ENCODE data around the gene ACOXL. TPM values are rescaled to one million over a fixed set of nuclear protein-coding genes. Genes with fewer than 3 reads are reported as not detected.

Gene ACOXL
- total and polyA plus RNA-seq, 3 donors from 2014 or later = 4.9 to 7.9 (median 5.3) TPM

DNA sequence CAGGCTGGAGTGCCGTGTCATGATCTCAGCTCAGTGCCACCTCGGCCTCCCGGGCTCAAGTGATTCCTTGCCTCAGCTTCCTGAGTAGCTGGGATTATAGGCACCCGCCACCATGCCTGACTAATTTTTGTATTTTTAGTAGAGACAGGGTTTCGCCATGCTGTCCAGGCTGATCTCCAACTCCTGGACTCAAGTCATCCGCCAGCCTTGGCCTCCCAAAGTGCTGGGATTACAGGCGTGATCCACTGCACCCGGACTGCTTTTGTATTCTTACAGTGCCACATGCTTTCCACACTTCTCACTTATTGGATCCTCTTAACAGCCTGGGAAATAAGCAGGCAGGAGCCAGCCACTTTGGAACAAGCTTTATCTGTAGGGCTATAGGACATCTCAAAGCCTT lies 363.1 kb downstream of the ACOXL start:
- TF ChIP-seq, protein P1, sequence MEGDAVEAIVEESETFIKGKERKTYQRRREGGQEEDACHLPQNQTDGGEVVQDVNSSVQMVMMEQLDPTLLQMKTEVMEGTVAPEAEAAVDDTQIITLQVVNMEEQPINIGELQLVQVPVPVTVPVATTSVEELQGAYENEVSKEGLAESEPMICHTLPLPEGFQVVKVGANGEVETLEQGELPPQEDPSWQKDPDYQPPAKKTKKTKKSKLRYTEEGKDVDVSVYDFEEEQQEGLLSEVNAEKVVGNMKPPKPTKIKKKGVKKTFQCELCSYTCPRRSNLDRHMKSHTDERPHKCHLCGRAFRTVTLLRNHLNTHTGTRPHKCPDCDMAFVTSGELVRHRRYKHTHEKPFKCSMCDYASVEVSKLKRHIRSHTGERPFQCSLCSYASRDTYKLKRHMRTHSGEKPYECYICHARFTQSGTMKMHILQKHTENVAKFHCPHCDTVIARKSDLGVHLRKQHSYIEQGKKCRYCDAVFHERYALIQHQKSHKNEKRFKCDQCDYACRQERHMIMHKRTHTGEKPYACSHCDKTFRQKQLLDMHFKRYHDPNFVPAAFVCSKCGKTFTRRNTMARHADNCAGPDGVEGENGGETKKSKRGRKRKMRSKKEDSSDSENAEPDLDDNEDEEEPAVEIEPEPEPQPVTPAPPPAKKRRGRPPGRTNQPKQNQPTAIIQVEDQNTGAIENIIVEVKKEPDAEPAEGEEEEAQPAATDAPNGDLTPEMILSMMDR (IDR thresholded peaks at IDR 0.05) = no peak
- no peak for TF ChIP-seq POLR2A (IDR thresholded peaks at IDR 0.05)
- intact Hi-C loops (cut with DNase I; ENCODE audit: low total_unique reads) = no loop called here
- Histone ChIP-seq H3K9me3 (no peaks in the 10 kb centered on the region), H3K4me3 (no peak overlapping the region), H3K4me1 (no peaks in the 10 kb centered on the region), H3K36me3 (ENCODE audit: low read depth, missing control alignments) (no peaks in the 10 kb centered on the region), H3K27ac (no peak overlapping the region), H3K27me3 (no peaks in the 10 kb centered on the region)
- no peak for DNase-seq
- WGBS, 2 donors = 94 to 95% methylated on average over 8 of the region's 8 CpGs

DNA sequence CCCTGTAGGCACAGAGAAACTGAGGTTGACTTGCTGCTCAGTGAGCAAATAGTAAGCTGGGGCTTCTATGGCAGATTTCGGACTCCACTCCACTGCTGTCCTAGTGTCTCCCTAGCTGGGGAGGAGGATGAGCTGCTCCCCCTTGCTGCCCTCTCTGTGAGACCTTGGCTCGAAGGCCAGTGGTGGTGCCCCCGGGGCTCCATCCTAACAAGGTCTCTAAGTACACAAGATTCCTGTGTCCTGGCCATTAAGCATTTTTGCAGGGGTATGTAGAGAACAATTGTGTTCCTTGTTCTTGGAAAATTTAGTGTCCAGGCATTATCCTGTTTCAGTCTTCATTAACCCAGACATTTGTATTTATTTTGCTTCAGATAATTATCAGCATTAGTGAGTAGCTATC lies 367.0 kb downstream of the ACOXL start:
- WGBS, 2 donors = 47% methylated on average over 3 of the region's 3 CpGs; no CpG with 5 or more reads in 1 of the 2 donors
- Histone ChIP-seq H3K4me3 (no peak overlapping the region), H3K4me1 (no peaks in the 10 kb centered on the region), H3K36me3 (ENCODE audit: low read depth, missing control alignments) (no peaks in the 10 kb centered on the region), H3K27ac (no peak overlapping the region), H3K9me3 (no peaks in the 10 kb centered on the region), H3K27me3 (no peaks in the 10 kb centered on the region)
- TF ChIP-seq, protein P1 (IDR thresholded peaks at IDR 0.05) = no peak
- no peak for TF ChIP-seq POLR2A (IDR thresholded peaks at IDR 0.05)
- no peak for DNase-seq
- intact Hi-C loops (cut with DNase I; ENCODE audit: low total_unique reads) = no loop called here

DNA sequence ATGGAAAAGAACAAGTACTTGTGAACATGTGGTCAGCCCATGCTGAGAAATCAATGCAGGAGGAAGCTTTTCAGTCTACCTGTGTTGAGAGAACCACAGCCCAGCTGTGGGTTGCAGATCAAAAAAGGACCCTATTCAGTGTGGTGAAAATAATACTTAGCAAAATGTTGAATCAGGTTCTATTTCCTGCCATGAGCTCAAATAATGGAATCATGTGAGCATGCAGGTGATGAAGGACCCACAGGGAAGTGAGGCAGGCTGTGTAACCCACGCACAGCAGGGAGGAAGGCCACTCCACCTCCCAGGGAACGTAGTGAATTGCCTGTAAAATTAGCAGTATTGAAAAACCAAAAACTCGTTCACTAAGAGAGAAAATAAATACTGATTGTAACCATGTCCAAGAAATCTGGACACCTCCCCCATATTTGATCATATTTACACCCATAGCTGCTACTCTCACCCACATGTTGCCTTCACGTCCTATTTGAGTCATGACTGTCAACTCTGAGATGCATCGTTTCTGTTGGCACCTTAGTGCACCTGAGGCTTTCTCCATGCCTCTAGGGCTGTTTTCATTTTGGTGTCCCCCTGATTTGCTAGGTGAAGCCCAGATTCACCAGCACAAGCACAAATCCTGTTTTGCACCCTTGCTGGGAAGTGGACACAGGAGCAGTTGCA lies 367.9 kb downstream of the ACOXL start:
- Histone ChIP-seq H3K27me3 (no peaks in the 10 kb centered on the region), H3K36me3 (ENCODE audit: low read depth, missing control alignments) (no peaks in the 10 kb centered on the region), H3K4me3 (no peak overlapping the region), H3K27ac (no peak overlapping the region), H3K9me3 (no peaks in the 10 kb centered on the region), H3K4me1 (no peaks in the 10 kb centered on the region)
- DNase-seq = no peak
- no peak for TF ChIP-seq POLR2A (IDR thresholded peaks at IDR 0.05)
- TF ChIP-seq, protein P1 (IDR thresholded peaks at IDR 0.05) = no peak
- intact Hi-C loops (cut with DNase I; ENCODE audit: low total_unique reads) = no loop called here
- WGBS, 2 donors = 94 to 96% methylated on average over 5 of the region's 5 CpGs

DNA sequence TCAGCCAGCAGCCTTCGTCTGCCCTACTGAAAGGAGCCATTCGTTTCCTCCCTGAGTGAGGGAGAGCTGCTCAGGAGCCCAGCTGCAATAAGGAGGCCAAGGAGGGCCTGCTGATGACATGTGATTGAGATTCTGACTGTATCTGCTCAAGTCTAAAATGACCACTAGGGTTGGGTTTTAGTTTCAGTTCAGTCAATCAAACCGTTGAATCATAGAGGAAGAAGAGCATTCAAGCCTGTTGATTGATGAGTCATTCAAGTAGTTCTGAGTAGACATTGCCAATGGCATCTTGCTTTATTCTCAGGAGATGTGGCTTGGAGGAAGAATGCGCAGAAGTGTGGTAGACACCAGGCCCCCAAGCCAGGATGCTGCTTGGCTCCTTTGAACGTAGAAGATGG lies 368.4 kb downstream of the ACOXL start:
- no peaks in the 10 kb centered on the region for H3K36me3 ChIP-seq (ENCODE audit: low read depth, missing control alignments)
- no peaks in the 10 kb centered on the region for H3K4me1 ChIP-seq
- H3K27me3 ChIP-seq = no peaks in the 10 kb centered on the region
- DNase-seq = no peak
- H3K9me3 ChIP-seq = no peaks in the 10 kb centered on the region
- TF ChIP-seq, protein P1 (IDR thresholded peaks at IDR 0.05) = no peak
- no peak for TF ChIP-seq POLR2A (IDR thresholded peaks at IDR 0.05)
- 92 to 94% methylated on average over 5 of the region's 5 CpGs for WGBS, 2 donors
- H3K4me3 ChIP-seq = no peak overlapping the region
- no peak overlapping the region for H3K27ac ChIP-seq
- intact Hi-C loops (cut with DNase I; ENCODE audit: low total_unique reads) = no loop called here

DNA sequence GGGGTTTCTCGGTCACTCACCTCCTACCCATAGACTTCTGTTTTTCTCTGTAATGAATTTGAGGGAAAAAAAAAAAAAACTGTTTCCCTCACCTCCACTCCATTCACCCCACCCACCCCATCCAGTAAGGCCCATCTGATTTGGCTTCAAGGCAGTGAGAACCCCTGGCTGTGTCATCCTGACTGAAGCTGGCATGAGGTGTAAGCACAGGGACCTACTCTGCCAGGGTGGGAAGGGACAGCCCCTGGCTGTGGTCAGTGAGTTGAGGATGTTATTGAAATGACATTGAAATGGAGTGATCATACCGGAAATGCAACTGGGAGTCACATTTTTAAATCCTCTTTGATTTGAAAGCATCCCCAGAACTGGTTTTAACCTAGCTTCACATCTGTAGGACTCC lies 369.2 kb downstream of the ACOXL start:
- no peak overlapping the region for H3K27ac ChIP-seq
- intact Hi-C loops (cut with DNase I; ENCODE audit: low total_unique reads) = no loop called here
- TF ChIP-seq POLR2A (IDR thresholded peaks at IDR 0.05) = no peak
- TF ChIP-seq, protein P1 (IDR thresholded peaks at IDR 0.05) = no peak
- H3K4me1 ChIP-seq = no peaks in the 10 kb centered on the region
- H3K36me3 ChIP-seq (ENCODE audit: low read depth, missing control alignments) = no peaks in the 10 kb centered on the region
- 91 to 100% methylated on average over 2 of the region's 2 CpGs for WGBS, 2 donors
- H3K4me3 ChIP-seq = no peak overlapping the region
- no peaks in the 10 kb centered on the region for H3K9me3 ChIP-seq
- no peaks in the 10 kb centered on the region for H3K27me3 ChIP-seq
- no peak for DNase-seq

All from testis (tissue), 3 donors.